Choroid plexus epithelial cell (primary cell): ENCODE measurements around the gene TMEM250.
A peak's percentile ranks its signal among the peaks of the same experiment; 100 is the strongest.

Source experiments
- DNase-seq: peaks from one replicate; pipeline ENCODE4 v3.0.0-alpha.2; 2010; ENCODE audit warnings: low read depth
- H3K4me3 ChIP-seq: 2 replicates; pipeline ENCODE4 v1.5.1; 2011; ENCODE audit warnings: low read depth, mild to moderate bottlenecking, control low read depth, low read length, moderate library complexity
- TF ChIP-seq, protein P1 (sequence below): conservative IDR thresholded peaks from 2 replicates; pipeline ENCODE4 v1.5.1; 2011; ENCODE audit warnings: low read depth, mild to moderate bottlenecking, control low read depth, inconsistent platforms, low read length, moderate library complexity

The TMEM250 gene

DNA sequence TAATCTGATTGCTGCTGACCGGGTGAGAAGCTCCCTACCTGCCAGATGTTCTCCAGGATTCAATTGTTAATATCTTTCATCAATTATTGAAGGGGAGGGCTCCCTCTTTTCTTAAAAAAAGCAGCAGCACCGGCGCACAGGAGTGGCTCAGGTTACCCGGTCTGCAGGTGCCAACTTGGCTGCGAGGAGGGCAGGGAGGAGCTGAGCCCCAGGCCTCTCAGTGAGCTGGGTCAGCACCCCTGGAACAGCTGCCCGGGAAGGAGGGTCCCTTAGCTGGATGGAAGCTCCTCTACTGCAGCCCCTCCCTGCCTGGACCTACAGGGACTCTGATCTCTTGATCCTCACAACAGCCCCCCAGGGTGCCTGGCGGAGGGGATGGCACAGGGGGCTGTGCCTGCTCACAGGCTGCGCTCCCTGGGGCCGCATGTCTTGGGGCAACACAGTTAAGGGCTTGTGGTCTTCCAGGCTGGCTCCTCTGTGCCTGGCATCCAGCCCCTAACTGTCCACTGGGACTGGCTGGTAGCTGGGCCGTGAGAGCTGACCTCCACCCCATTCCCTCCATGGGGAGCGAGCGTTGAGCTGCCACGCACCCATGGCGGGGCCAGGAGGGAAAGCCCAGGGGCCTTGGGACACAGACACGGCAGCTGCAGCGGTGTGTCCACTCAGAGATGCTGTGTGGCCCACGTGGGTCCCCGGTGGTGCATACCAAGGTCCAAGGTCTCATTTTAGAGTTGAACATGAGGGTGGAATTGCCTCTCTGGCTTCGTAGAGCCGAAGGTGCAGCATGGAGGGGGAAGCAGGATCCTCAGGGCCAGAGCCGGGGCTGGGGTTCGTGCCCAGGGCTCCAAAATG, 28.6 kb upstream of the TMEM250 start:
- no peak overlapping the region for H3K4me3 ChIP-seq
- TF ChIP-seq, protein P1, sequence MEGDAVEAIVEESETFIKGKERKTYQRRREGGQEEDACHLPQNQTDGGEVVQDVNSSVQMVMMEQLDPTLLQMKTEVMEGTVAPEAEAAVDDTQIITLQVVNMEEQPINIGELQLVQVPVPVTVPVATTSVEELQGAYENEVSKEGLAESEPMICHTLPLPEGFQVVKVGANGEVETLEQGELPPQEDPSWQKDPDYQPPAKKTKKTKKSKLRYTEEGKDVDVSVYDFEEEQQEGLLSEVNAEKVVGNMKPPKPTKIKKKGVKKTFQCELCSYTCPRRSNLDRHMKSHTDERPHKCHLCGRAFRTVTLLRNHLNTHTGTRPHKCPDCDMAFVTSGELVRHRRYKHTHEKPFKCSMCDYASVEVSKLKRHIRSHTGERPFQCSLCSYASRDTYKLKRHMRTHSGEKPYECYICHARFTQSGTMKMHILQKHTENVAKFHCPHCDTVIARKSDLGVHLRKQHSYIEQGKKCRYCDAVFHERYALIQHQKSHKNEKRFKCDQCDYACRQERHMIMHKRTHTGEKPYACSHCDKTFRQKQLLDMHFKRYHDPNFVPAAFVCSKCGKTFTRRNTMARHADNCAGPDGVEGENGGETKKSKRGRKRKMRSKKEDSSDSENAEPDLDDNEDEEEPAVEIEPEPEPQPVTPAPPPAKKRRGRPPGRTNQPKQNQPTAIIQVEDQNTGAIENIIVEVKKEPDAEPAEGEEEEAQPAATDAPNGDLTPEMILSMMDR, result no peak
- DNase-seq, result no peak

DNA sequence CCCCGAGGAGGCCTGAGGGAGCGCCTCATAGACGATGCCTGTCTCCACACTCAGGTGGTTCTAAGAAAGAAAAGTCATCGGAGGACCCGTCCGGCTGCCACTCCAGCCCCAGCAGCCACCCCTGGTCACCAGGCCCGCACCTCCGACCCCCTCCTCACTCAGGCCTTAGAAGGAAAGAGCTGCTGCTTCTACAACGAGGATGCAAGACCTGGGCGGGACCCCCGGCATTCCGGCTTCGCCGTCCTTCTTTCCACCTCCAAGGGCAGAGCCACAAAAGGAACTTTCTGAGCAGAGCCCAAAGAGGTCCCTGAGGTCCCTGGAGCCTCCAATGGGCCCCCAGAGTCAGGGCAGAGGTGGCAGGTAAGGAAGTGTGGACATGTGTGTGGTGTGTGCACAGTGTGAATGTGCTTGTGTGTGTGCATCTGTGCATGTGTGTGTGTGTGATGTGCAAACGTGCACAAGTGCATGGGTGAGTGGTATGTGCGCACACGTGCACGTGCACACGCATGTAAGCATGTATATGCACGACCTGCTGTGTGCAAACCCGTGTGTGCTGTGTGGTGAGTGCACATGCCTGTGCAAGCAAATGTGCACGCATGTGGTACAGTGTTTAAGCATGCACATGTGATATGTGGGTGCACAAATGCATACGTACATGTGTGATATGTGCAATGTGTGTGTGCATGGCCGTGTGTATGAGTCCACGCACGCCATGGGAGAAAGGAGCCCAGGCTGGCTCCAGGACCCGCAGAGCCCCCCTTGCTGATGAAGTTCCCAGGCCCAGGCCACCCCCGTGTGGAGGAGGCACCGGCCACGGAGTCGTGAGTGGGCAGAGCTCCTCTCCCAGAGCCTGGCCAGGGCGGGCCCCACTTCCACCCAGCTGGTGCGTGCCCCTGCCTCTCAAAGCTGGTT, 27.7 kb upstream of the TMEM250 start:
- no peak overlapping the region for H3K4me3 ChIP-seq
- no peak for DNase-seq
- TF ChIP-seq, protein P1, result no peak

DNA sequence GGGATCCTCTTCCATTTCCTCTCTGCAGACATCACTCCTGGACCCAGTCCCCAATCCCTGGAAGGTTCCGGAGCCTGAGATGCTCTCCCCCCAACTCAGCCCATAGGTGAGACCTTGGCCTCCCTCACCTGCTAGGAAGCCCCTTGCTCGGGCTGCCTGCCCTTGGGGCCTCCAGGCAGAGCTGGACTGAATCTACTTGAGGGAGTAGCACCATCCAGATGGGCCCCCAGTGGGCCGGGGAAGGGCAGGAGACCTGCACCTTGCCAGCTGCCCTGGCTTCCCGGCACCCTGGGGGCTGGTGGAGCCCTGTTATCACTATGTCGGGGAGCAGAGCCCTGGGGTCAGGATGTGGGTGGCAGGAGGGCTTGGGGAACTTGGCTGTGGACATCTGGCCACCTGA, 26.9 kb upstream of the TMEM250 start:
- no peak overlapping the region for H3K4me3 ChIP-seq
- TF ChIP-seq, protein P1, result no peak
- no peak for DNase-seq

DNA sequence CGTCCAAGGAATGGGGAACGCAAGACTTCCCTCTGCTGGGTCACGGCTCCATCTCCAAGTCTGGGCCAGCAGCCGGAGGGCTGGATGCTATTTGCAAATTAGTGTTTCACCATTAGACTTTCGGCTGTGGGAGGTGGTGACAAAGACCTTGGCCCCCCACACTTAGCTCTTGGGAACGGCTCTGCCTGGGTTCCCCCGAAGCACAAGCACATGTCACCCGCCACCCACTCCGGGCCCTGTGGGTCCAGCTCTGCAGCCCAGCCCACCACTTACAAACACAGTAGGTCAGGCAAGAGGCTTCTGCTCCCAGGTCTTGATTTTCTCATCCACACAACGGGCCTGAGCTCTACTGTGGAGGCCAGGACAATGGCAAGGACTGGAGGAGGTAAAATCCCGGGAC, 25.8 kb upstream of the TMEM250 start:
- TF ChIP-seq, protein P1, result no peak
- no peak for DNase-seq
- H3K4me3 ChIP-seq, result no peak overlapping the region

DNA sequence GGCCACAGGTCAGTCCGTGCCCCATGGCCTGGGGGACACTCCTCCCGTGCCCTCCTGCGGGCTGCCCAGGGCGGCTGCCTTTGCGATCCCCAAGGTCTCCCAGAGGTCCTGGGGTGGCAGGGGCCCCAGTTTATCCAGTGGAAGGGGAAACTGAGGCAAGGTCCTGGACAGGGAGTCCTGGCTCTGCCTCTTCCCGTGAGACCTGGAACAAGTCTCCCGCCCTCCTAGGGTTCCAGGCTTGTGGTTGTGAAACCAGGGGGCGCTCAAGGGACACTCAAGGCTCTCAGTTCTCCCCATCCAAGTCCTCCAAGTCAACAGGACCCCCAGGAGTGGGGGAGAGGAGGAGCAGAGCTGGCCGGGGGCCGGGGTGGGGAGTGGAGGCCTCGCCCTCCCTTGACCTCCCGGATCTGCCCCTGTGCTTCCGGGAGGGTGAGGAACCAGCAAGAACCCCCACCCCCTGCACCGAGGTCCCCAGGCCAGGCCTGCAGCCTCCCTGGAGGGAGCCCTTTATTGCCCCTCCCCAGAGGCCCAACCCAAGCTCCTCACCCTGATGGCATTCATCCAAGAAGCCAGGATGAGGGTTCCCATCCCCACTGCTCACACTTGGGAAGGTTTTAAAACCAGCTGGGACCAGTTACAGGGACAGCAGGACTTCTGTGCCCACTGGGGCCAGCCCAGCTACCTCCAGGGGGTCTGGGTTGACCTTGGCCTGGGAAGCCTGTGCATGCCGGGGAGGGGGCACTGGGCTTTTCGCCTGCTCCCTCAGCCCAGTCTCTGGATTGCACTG, 24.7 kb upstream of the TMEM250 start:
- TF ChIP-seq, protein P1, result peak; percentile 64
- no peak overlapping the region for H3K4me3 ChIP-seq
- peak; percentile 56 for DNase-seq

DNA sequence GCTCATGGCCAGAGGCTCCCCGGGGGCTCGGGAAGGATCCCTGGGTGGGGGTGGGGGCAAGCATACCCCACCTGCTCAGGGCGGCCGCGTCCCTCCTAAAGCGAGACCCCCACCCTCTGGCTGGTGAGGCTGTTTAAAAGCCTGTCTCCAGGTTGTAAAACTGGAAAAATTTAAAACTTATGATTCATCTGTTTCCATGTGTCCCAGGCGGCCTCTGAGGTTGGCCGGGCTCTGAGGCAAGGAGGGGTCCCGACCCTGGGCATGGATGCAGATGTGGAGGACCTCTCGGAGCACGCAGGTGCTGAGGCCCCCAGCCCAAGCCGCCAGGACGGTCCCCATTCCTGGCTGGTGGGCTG, 24.2 kb upstream of the TMEM250 start:
- no peak overlapping the region for H3K4me3 ChIP-seq
- TF ChIP-seq, protein P1, result no peak
- DNase-seq, result no peak
